CD4-positive, alpha-beta T cell treated with Interleukin-1 beta for 1 hour (primary cell): ENCODE results near the gene GLDC.
"Not testable (repeated sequence)": the region's sequence is repeated elsewhere in the genome, so short reads cannot be mapped to it uniquely, and the experiment has no call there.

Experiments used
- DNase-seq, 2 donors: peaks; one replicate each; pipeline ENCODE4 v3.0.0-alpha.2; 2020 to 2022

The GLDC gene

GRCh38 chr9:6660512-6660911 is 15.0 kb upstream of the GLDC start:
- DNase-seq: no peak

- no peak for DNase-seq
These were observed 13.3 kb upstream of the GLDC start for GRCh38 chr9:6658628-6659353.

GRCh38 chr9:6656614-6657300 is 11.2 kb upstream of the GLDC start:
- DNase-seq: no peak

GRCh38 chr9:6655036-6655435 is 9.5 kb upstream of the GLDC start:
- DNase-seq: no peak

- no peak for DNase-seq
These were observed 736 bp upstream of the GLDC start for GRCh38 chr9:6646293-6646636.

DNA sequence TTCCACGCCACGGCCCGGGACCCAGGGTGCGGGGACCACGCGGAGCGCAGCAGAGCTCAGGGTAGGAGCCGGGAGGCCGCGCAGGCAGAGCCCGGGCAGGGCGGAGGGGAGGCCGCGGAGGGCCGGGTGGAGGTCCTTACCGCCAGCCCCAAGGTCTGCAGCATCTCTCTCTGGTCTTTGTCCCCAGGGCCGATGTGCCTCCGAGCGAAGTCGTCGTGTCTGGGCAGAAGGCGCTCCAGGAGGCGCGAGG is 499 bp downstream of the GLDC start:
- DNase-seq: not testable (repeated sequence)

- DNase-seq: no peak
These were observed 1.0 kb downstream of the GLDC start for GRCh38 chr9:6644346-6645104.

DNA sequence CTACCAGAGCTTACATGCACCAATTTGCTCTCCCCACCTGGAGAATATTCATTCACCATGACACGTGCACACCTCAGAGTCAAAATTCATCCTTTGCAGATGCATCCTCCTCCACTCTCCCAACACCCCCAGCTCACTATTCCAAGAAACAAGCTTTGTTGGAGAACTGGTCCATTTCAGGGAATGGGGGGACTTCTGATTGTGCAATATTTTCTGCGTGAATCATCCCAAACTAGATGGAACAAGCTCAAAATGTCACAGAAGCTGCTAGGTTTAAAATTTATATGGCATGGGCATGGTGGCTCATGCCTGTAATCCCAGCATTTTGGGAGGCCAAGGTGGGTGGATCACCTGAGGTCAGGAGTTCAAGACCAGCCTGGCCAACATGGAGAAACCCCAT is 3.6 kb downstream of the GLDC start:
- DNase-seq: no peak

GRCh38 chr9:6641561-6641960 is 4.0 kb downstream of the GLDC start:
- DNase-seq: no peak

- no peak for DNase-seq
These were observed 4.5 kb downstream of the GLDC start for GRCh38 chr9:6641056-6641455.

GRCh38 chr9:6640268-6641051 is 5.1 kb downstream of the GLDC start:
- no peak for DNase-seq

DNA sequence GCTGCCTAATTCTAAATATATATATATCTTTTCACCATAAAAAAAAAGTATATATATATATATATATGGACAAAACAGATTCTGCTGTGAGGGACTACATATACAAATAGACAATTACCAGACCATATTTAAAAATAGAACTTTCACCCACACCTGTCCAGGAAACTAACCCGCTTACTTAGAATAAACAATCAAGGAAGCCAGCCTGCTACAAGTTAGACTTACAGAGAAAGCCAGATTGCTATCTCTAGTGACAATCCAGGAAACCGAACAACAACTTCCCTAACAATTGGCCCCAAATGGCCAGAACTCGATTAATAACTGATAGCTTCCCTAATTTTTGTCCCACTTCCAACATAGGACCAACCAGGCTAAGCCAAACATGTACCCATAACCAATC is 5.9 kb downstream of the GLDC start:
- DNase-seq: no peak

DNA sequence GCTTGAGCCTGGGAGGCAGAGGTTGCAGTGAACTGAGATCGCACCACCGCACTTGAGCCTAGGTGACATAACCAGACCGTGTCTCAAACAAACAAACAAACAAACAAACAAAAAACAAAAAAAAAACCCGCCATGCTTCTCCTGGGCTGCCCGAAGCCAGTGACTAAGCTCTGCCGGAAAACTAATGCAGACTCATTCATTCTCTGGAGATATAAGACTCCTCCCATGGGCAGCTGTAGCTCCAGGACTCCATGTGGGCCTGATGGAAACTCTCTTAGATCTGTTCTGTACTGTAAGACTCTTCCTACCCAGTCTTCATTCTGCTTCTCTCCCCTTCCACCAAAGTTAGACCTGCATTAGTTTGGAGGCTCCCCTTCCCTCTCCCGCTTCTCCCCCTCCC is 11.1 kb downstream of the GLDC start:
- DNase-seq: no peak

DNA sequence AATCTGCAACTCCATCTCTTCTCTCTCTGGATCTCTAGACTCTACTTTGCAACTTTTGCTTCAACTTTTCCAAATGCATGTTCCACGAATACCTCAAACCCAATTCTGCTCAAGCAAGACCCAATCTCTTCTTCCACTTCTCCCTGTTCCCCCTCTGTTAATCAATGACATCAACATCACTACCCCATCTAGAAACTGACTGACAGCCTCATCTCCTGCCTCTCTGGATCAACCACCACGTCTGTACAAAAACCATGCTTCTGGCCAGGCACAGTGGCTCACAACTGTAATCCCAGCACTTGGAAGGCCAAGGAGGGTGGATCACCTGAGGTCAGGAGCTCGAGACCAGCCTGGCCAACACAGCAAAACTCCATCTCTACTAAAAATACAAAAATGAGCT is 12.2 kb downstream of the GLDC start:
- no peak for DNase-seq

GRCh38 chr9:6632516-6633183 is 12.9 kb downstream of the GLDC start:
- peak in 1 of 2 donors; percentile 19 for DNase-seq

- no peak for DNase-seq
These were observed 14.4 kb downstream of the GLDC start for GRCh38 chr9:6631207-6631512.

DNA sequence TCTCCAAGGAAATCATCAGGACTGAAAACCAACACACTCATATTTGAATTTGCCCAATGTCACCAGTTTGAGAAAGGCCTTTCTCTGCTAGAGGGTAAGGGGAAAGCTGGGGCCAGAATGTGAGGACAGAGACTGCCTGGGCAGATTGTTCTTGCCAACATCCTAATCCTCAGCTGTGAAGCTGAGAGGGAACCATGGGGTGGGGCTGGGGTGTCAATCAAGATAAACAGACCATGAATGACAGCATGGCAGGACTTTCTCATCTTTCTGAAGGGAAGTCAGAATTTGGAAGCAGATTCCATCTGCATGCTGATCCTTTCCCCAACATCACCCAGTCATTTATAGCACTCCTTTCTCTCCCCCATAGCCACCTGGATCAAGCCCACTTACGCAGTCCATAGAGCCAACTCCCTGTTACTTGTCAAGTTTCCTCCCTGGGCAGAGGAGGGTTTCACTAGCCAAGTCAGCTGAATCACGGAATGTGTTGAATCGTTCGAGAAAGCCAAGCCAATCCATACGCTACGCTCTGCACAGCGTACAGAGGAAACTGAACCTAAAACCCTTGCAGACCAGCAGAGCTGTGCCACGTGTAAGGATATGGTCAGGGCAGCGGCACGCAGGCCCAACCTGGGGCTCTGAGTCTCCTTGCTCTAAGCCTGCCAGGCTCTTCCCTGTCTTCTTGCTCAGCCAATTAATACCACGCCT is 14.9 kb downstream of the GLDC start:
- DNase-seq: no peak

DNA sequence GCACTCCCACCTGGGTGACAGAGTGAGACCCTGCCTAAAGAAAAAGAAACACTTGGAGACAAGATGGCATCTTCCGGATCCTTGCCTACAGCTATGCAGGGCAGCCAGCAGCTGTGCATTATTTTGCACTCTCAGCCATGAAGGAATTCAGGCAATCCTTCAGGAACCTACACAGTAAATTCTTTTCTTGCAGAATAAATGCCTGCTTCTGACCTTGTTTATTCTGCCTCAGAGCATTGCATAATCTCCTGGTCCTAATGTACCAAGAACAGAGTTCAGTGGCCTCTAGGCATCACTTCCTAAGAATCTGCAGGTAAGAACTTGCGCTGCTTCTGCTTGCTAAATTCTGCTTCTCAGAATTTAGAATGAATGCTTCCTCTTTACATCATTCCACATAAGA is 16.8 kb downstream of the GLDC start:
- no peak for DNase-seq

DNA sequence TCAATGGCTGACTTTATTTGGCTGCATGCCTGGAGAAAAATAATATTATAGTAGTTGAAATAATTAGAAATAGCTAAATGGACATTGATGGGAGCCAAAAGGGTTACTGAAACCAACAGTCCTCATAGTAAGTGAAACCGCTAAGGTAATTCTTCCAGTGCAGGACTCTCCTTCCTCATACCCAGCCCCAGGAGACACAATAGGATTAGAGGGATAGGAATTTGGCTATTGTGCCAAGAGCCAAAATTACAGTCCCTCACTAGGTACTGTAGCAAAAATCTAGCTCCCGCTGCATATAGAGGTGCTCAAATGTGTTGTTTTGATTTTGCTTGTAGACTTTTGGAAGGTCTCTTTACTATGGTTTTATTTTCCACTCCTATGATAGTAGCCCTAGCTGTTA is 20.2 kb downstream of the GLDC start:
- DNase-seq: no peak

GRCh38 chr9:6622784-6623183 is 22.7 kb downstream of the GLDC start:
- DNase-seq: not testable (repeated sequence)

- DNase-seq: no peak
These were observed 24.7 kb downstream of the GLDC start for GRCh38 chr9:6620796-6621195.

GRCh38 chr9:6620353-6620752 is 25.2 kb downstream of the GLDC start:
- no peak for DNase-seq

- no peak for DNase-seq
These were observed 25.6 kb downstream of the GLDC start for GRCh38 chr9:6619909-6620308.
